NCI-H2081 (cell line): Measurements from ENCODE around the gene PLAAT4.
"Not testable (repeated sequence)": the region's sequence is repeated elsewhere in the genome, so short reads cannot be mapped to it uniquely, and the experiment has no call there.

Experiments used
- DNase-seq, 2 experiments: peaks; one replicate each; lab custom pipeline; 2025; lab: John Stamatoyannopoulos, UW

Gene PLAAT4

GRCh38 chr11:63511048-63511748 lies 25.4 kb upstream of the PLAAT4 start:
- no peak for DNase-seq

- no peak for DNase-seq
These were observed 23.8 kb upstream of the PLAAT4 start for GRCh38 chr11:63512816-63513215.

GRCh38 chr11:63516109-63516508 lies 20.5 kb upstream of the PLAAT4 start:
- no peak for DNase-seq

- no peak for DNase-seq
These were observed 19.5 kb upstream of the PLAAT4 start for GRCh38 chr11:63517156-63517555.

- DNase-seq = no peak
These were observed 18.1 kb upstream of the PLAAT4 start for GRCh38 chr11:63518548-63518947.

GRCh38 chr11:63520606-63521170 lies 15.9 kb upstream of the PLAAT4 start:
- no peak for DNase-seq

- no peak for DNase-seq
These were observed 14.7 kb upstream of the PLAAT4 start for GRCh38 chr11:63521896-63522295.

GRCh38 chr11:63523151-63523550 lies 13.5 kb upstream of the PLAAT4 start:
- no peak for DNase-seq

- DNase-seq = no peak
These were observed 8.9 kb upstream of the PLAAT4 start for GRCh38 chr11:63527667-63528066.

GRCh38 chr11:63528156-63528555 lies 8.5 kb upstream of the PLAAT4 start:
- DNase-seq = not testable (repeated sequence)

- not testable (repeated sequence) for DNase-seq
These were observed 7.8 kb upstream of the PLAAT4 start for GRCh38 chr11:63528729-63529278.

GRCh38 chr11:63529373-63529772 lies 7.2 kb upstream of the PLAAT4 start:
- not testable (repeated sequence) for DNase-seq

- DNase-seq = no peak
These were observed 6.6 kb upstream of the PLAAT4 start for GRCh38 chr11:63530021-63530420.

GRCh38 chr11:63531074-63531792 lies 5.4 kb upstream of the PLAAT4 start:
- not testable (repeated sequence) for DNase-seq

GRCh38 chr11:63532117-63532516 lies 4.5 kb upstream of the PLAAT4 start:
- DNase-seq = no peak

- DNase-seq = no peak
These were observed 3.7 kb upstream of the PLAAT4 start for GRCh38 chr11:63532799-63533475.

- DNase-seq = no peak
These were observed 2.5 kb upstream of the PLAAT4 start for GRCh38 chr11:63534076-63534475.

GRCh38 chr11:63534895-63535461 lies 1.6 kb upstream of the PLAAT4 start:
- DNase-seq = no peak

- no peak for DNase-seq
These were observed 874 bp upstream of the PLAAT4 start for GRCh38 chr11:63535734-63536133.

GRCh38 chr11:63537293-63538101 lies 889 bp downstream of the PLAAT4 start:
- DNase-seq = peak; percentile 37 to 78

GRCh38 chr11:63542506-63542905 lies 5.9 kb downstream of the PLAAT4 start:
- DNase-seq = not testable (repeated sequence)
